NCI-H1694 treated with DMSO at 0.1 percent for 48 hours (cell line): Measurements from ENCODE around the gene ARIH1.

ENCODE experiments used
- DNase-seq: peaks from one replicate; lab custom pipeline; 2025; lab: John Stamatoyannopoulos, UW

ARIH1 gene

GRCh38 chr15:72487070-72487797 lies 13.1 kb downstream of the ARIH1 start:
- DNase-seq, result no peak

GRCh38 chr15:72488558-72488957 lies 14.4 kb downstream of the ARIH1 start:
- DNase-seq, result no peak

GRCh38 chr15:72489943-72490554 lies 15.9 kb downstream of the ARIH1 start:
- no peak for DNase-seq

GRCh38 chr15:72491768-72492167 lies 17.6 kb downstream of the ARIH1 start:
- no peak for DNase-seq

DNA sequence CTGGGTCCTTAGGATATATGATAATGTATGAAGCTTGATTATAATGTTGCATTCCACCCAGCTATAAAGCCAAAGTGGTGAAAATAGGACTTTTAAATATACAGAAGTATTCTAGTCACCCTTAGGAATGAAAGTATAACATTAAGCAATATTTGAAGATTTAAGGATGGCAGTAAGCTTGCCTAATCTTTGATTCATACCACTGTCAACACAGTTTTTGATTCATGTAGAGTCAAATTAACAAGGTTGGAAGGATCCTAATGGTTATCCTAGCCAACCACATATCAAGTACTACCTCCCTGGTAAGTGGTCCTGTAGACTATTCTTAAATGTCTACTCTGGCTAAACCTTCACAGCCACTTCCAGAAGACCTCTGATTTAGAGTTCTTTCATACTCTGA lies 18.6 kb downstream of the ARIH1 start:
- no peak for DNase-seq

DNA sequence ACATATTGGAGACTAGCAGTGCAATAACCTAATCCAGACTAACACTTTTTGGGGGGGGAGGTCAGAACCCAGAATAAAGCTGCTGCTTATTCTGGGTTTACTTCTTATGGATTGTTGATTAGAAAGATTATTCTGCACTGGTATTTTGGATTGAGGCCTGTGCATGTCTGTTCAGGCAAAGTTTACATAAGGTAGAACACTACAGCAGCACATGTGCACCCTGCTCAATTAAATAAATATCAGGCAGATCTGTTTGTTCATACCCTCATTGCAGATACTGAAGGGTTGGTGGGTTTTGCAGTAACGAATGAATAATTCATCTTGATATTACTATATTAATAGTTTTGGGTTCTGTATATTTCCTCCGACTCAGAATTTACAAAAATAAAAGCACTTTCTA lies 19.1 kb downstream of the ARIH1 start:
- DNase-seq, result no peak

- DNase-seq, result no peak
These were observed 20.9 kb downstream of the ARIH1 start for GRCh38 chr15:72495007-72495406.

DNA sequence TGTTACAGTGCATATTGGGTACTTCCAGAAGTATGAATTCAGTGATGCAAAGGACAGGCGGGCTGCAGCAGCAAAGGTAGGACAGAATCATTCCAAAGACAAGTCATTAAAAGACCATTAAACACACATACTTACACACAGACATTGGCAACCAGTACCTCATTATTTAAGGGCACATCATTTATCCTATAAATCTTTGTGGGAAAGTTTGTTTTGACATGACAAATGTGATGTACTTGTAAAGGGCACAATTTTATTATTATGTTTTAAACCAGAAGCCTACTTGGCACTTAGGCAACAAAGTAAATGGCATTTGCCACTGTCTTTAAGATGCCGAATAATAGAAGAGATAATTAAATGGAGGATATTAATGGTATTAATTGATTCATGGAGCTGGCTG lies 22.7 kb downstream of the ARIH1 start:
- DNase-seq, result no peak

GRCh38 chr15:72497402-72497801 lies 23.3 kb downstream of the ARIH1 start:
- no peak for DNase-seq

DNA sequence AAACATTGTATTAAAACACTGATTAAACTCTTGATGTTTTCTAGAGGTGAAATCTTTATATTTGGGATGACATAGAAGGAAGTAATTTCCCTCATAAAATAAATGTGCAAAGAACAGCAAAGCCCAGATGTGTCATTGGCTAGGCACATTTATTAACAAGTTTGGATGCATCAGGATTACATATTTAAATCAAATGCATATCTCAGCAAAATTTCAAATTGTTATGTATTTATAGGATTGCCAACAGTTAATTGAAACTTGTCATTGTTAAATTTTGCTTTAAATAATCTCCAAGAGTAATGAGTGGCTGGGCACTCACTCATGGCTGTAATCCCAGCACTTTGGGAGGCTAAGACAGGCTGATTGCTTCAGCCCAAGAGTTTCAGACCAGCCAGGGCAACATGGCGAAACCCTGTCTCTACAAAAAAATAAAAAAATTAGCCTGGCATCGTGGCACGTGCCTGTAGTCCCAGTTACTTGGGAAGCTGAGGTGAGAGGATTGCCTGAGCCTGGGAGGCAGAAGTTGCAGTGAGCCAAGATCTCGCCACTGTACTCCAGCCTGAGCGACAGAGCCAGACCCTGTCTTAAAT lies 28.2 kb downstream of the ARIH1 start:
- DNase-seq, result no peak

DNA sequence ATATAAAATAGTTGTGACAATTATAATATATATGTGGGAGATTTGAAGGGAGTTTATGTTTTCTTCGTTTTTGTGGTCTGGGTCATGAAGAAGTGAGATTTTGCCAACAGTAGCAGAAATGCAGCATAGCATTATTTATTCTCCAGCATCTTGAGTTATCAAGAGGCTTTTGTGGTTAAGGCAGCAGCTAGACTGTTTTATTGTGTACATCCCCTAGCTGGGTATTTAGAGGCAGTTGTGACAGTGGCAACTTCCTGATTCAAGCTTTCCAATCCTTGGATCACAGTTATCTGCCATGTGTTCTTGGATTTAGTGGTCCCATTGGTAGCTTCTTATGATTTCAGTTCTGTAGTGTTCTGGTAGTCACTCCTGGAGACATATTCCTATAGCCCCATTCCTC lies 29.0 kb downstream of the ARIH1 start:
- DNase-seq, result no peak

- DNase-seq, result no peak
These were observed 33.4 kb downstream of the ARIH1 start for GRCh38 chr15:72507402-72508092.

- no peak for DNase-seq
These were observed 35.4 kb downstream of the ARIH1 start for GRCh38 chr15:72509484-72509883.

DNA sequence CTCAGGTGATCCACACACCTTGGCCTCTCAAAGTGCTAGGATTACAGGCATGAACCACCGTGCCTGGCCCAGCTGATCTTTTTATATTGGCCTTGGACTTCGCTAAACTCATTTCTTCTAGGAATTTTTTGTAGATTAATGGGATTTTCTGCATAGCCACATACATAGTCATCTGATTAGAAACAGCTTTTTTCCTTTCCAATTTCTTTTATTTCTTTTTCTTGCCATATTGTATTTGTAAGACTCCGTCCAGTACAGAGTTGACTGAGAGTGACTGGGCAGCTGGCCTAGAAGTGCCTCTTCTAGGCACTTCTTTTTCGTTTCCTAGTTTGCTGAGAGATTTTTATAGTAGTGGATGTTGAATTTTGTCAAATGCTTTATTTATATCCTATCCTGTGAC lies 37.4 kb downstream of the ARIH1 start:
- DNase-seq, result no peak

- DNase-seq, result no peak
These were observed 41.7 kb downstream of the ARIH1 start for GRCh38 chr15:72515591-72516389.

DNA sequence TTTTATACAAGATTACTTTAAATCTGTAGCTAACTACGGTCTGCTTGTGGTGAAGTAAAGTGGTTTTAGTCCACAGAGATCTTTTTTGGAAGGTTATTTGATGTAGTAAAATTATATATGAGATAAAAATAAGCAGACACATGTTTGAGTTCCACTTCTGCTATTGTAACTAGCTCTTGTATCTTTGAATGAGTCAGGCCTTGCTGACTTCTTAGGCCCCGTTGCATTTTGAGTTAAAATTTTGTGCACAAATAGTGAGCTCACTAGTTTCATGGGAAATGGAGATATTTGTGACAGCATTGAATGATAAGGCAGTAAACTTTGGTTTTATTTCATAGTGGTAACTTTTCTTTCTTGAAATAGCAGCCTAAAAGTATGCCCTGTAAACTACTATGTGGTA lies 42.6 kb downstream of the ARIH1 start:
- DNase-seq, result no peak

GRCh38 chr15:72521682-72522081 lies 47.6 kb downstream of the ARIH1 start:
- no peak for DNase-seq

DNA sequence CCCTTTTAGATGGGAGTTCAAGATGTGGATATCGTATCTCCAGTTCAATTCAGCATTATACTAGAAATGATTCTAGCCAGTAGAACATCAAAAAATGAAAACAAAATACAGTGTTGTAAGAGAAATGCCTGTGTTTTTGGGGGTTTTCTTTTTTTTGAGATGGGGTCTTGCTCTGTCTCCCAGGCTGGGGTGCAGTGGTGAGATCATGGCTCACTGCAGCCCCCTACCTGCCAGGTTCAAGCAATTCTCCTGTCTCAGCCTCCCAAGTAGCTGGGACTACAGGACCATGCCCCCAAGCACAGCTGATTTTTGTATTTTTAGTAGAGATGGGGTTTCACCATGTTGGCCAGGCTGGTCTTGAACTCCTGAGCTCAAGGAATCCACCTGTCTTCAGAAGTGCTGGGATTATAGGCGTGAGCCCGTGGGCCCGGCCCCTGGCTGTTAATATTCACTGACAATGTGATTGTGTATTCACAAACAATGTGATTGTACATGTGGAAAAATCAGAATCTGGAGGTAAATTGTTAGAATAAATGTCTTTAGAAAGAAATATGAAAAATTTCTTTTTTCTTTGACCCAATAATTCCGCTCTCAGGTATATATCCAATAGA lies 59.0 kb downstream of the ARIH1 start:
- no peak for DNase-seq

DNA sequence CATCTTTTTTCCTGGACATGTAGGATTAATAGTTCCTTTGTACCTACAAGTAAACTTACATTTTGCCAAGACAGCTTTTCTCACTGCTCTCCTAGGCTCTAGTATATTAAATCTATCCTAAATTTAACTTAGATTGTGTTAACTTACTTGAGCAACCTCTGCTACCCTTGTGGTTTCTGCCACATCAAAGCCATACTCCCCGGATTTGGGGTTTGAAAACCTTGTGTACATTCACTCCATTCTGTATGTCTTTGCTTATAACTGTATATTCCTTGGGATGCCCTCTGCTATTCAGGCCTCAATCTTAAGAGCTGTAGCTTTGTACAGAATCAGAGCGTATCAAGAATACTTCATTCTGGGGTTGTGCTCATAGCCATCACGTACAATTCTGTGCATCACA lies 60.4 kb downstream of the ARIH1 start:
- DNase-seq, result no peak

- no peak for DNase-seq
These were observed 61.8 kb downstream of the ARIH1 start for GRCh38 chr15:72535911-72536310.

- DNase-seq, result no peak
These were observed 62.4 kb downstream of the ARIH1 start for GRCh38 chr15:72536506-72536905.

DNA sequence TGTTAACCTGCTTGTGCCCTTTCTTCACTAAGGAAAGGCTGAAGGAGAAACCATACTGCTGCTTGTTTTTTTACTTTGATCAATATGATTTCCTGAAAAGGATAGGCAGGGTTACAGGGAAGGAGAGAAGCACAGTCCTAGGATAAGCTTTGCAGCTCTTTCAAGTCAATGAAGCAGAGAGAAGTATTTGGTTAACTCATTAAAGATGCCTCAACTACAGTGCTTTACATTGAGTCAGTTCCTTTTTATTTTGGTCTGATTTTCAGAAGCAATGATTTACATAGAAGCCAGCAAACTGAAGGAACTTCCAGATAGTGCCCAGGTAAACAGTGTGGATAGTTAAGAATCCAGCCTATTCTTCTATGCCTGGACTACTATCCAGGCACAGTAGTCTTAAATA lies 64.8 kb downstream of the ARIH1 start:
- DNase-seq, result no peak
